Suppressor macrophage (primary cell): Measurements from ENCODE around the gene SND1.

ENCODE experiments used
- DNase-seq, 4 experiments: peaks; one replicate each; pipeline ENCODE4 v3.0.0-alpha.2; 2020 to 2022

The SND1 gene

DNA sequence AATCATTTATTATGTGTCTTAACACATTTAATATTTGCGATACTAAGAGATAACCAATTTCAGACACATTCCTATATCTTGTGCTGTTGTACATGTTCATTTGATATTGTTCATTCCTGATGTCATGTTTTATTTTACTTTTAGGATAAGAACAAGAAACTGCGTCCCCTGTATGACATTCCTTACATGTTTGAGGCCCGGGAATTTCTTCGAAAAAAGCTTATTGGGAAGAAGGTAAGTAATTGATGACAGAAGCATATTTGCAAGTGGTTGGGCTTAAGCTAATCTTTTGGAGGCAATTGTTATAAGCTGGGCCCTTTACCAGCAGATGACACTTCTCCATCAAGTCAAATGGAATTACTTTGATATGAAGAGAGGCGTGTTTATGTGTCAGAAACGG lies 155.3 kb downstream of the SND1 start:
- DNase-seq: no peak

DNA sequence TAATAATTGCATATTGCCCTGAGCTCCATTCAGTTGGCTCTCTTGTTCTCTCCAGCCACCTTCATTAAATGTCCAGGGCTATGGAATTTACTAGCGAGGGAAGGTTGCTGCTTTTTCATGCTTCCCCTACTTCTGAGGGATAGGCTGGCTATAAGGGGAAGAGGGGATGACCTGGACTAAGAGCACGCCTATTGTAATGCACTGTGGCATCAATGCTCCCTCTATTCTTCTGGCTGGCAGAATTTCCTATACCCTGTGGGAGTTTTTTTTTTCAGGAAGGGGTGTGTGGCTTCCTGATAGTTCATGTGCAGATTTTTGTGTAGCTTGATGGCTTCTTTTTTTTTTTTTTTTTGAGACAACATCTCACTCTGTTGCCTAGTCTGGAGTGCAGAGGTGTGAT lies 155.8 kb downstream of the SND1 start:
- DNase-seq: no peak

DNA sequence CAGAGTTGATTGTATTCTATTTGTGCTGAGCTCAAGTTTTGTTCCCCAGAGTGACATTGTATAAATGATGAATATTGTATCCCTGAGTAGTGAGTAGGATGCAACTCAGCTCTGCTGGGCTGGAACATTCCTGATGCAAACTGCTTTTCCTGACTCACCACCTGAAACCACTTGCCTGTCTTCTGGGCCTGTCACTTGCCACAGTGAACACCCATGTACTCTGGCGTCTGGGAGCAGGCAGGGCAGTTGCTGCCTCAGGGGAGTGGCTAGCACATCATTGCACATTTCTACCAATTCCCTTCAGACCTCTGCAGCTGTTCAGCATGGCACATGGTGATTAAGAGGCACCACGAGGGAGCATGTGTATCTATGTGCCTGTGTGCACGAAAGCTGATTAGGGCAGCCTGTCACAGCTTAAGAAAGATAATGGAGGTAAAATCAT lies 157.3 kb downstream of the SND1 start:
- DNase-seq: no peak

DNA sequence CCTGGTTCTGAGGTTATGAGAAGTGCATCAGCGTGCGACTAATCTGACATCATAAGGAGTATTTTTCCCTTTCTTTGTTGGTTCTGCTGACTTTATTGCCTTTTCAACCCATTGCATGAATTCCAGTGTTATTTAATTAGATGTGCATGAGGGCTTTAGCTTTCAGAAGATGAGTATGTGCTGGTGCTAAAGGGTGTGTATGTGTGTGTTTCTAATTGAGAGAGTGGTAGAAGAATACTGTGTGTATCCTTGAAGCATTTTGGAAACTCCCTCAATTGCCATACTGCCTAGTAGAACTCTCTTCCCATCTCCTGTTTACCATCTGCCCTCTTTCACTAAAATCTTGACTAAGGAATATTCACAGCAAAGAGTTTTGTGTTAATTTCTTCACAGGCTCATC lies 158.1 kb downstream of the SND1 start:
- DNase-seq: no peak

DNA sequence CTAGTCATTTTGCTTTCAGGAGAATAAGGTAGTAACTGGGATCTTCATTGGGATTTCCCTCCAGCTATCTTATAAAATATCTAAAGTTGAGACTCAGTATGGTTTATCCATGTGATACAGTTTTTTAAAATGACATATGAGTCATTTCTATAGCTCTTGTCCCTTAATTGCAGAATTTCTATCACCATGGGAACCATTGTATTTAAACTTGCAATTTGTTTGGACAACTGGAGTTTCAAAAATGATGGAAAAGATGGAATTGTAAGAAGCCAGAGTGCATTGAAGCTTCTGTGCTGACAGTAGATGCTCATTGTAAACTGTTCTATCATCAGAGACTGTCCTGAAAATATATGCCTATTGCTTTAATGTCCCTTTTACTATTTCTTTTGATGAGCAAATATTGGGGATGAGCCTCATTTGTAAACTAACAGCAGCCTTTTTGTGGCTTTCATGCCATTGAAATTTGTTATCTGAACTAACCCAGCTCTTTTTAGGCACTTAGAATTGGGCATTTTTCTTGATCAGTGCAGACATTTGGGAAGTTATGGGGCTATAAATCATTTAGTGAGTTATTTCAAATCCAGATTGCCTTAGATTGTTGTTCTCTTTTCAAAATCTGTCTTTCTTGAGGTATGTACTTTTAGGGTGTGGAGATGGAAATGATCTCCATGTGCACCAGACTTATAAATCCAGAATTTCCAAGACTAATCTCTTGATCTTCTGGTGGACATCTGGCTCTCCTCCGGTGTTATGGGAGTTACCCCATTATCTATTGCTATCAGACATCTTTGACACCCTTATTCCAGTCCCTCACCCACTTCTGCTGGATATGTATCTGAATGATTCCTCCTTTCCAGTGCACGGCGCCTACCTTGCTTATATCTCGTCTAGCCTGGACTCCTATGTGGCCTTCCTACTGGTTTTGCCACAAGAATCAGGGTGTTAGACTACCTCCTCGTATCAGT lies 159.0 kb downstream of the SND1 start:
- no peak for DNase-seq

DNA sequence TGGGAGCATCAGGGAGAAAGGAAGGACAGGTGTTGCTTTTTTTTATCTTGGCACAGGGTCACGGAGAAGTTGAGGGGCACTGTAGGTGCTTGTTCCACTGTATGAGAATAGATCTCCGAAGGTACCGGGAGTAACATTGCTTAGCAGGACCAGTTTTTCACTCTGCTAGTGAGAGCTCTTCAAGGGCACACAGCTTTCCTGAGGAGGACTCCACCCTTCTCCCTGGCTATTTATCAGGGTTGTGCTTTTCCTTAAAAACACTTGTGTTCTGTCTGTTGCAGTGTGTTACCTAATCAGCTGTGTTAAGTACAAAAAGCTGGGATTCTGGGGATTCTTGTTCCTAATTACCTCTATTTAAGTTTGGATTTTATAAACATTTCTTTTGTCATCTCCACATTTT lies 160.5 kb downstream of the SND1 start:
- DNase-seq: no peak

DNA sequence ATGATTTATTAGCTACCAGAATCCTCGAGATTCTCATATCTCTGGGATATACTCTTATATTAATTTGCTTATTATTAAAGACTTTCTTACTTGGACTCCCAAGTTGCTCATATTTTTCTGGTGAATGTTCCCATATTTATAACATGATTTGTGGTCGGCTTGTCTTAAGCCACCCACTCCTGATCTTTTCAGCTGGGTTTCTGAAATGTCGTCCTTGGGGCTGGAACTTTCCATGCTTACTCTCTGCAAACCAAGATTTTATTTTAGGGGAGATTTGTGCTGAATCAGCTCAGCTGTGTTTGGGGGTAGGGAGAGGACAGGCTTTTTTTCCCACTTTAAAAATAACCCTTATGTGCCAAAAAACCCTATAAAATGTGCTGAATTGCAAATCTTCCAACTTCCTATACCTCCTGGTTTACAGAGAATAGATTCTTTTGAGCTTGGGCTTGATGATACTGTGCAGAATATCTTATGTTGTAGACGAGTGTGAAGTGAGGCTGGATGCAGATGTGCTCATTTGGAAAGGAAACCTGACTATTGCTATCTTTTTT lies 162.1 kb downstream of the SND1 start:
- DNase-seq: peak in 2 of 4 experiments; percentile 6 to 18

DNA sequence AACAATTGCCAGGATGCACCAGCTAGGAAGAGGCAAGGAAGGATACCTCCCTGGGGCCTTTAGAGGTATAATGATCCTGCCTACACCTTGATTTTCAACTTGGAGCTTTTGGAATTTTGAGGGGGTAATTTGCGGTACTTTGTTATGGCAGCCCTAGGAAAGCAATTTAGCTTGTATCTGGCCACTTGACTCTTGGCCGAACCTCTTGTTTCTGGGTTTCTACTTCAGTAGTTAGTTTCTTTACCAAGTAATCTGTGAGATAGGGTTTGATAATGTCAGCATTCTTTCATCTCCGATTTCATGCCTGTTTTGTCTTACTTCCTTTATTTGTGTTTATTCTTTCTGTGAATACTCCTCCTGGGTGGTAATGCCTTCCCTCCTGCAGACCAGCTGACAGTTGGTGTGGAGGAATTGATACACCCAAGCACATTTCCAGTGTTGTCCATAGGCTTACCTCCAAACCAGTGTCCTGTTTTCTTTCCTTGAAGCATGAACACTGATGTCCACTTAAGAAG lies 163.7 kb downstream of the SND1 start:
- no peak for DNase-seq

DNA sequence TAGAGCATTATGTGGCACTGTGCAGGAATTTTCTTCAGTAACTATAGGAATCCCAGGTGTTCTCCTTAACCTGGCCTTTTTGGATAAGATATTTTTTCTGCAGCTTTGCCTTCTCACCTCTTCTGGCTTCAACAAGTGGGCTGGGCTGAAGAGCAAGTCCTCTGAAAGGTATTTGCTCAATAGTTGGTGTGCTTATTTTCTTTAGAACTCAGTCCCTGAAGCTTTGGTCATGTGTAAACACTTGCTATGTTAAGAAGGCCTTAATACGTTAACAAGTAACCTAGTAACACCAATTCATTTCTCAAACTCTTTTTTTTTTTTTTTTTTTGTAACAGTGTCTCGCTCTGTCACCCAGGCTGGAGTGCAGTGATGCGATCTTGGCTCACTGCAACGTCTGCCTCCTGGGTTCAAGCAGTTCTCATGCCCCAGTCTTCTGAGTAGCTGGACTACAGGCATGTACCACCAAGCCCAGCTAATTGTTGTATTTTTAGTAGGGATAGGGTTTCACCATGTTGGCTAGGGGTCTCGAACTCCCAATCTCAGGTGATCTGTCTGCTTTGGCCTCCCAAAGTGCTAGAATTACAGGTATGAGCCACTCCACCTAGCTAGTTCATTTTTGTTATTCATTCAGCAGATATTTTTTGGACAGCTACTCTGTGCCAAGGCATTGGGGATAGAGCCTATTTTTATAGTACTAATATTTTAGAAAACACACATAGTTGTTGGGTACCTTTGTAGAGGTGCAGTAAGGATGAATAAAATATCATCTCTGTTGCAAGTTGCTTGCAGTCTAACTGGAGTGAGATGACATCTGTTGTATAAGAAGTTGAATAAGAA lies 164.6 kb downstream of the SND1 start:
- DNase-seq: no peak

DNA sequence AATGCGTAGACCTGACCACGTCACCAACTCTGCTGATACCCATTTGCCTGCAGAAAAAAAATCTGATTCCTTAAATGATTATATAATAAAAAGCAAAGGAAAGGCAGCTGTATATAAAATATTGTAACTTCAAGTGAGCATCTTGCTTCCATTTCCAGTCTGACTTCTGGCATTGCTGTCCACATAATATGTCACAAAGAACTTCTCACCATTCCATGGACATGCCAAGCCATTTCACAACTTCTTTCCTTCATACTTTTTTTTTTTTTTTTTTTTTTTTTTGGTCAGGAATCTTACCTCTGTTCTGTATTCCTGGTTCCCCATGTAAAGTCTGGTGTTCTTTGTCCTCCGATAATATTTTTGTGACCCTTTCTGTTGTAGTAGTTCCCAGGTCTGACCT lies 165.5 kb downstream of the SND1 start:
- DNase-seq: no peak

DNA sequence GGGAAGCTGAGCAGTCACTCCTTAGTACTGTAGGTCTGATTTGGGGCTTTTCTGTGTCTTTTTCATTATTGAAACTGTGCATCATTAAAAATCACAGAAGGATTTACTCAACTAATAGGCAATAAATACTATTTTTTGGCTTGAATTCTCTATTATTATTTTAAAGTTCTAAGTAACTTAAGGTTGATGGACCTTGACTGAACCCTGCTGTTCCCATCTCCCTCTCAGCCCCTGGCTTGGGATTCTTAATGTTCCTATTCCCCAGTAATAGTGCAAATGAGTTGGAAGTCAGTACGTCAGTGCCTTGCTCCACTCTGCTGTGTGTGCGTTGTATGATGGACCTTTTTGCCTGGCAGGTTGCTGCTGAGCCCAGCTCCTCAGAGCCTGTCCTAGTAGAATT lies 166.3 kb downstream of the SND1 start:
- DNase-seq: no peak

DNA sequence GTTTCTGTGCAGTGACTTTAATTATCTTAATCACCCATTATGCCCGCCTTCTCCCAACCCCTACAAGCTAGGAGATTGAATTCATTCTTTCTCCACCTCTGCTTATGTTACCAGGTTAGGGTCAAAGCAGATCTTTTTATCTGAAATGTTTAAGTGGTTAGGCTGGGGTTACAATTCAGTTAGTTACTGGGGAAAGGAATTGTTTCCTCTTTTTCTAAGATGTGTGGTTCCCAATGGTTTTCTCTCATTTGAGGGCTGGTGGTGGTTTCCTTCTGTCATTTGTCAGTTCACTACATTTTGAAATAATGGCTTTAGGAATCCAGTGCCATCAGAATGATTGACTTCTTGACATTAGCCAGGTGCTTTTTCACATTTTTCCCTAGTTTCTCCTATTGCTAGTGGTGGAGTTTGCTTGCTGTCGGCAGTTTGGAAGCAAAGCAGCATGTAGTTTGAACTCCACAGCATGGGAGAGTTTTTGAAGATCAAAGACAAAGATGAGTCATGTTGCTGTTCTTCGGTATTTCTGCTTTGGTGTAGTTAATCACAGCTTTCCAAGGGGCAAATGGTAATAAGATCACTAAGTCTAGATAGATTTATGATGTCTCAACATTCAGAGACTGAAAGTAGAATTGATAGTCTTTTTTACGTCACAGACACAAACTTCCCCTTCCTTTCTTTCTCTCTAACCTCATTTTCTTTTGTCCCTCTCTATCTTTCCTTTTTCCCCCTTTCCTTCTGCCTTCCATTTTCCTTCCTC lies 168.2 kb downstream of the SND1 start:
- DNase-seq: peak; percentile 14 to 58 (median 32)

DNA sequence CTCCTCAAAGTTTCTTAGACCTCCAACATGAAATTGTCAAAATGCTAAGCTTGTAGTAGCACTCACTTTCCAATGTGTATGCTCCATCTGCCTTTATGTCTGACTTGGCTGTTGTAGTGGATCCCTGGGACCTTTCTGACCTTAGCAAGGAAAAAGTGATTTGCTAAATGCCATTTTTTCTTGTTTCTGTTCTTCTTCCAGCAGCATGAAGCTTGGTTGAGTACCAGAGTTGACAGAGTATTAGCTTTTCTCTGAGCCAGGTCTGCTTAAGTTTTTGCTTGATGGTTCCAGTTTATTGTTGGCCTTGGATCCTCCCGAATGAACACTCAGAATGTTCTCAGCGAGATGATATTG lies 168.7 kb downstream of the SND1 start:
- DNase-seq: no peak

DNA sequence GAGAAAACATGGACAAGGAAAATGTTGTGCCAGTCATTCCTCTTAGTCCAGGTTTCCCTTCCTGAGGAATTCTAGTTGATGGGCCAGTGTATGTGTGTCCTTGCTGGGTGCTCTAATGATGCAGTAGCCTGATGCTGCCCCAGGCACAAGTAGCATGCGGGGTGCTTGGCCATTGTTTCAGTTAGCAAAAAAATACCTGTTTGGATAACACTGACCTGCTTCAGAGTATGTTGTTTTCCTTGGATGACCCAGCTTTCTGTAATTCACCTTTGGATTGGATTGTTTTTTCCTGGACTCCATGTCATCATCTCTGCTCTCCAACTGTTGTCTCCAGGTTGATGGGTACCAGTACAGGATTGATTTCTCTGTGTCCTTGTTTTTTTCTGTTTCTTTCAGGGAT lies 169.2 kb downstream of the SND1 start:
- DNase-seq: no peak

DNA sequence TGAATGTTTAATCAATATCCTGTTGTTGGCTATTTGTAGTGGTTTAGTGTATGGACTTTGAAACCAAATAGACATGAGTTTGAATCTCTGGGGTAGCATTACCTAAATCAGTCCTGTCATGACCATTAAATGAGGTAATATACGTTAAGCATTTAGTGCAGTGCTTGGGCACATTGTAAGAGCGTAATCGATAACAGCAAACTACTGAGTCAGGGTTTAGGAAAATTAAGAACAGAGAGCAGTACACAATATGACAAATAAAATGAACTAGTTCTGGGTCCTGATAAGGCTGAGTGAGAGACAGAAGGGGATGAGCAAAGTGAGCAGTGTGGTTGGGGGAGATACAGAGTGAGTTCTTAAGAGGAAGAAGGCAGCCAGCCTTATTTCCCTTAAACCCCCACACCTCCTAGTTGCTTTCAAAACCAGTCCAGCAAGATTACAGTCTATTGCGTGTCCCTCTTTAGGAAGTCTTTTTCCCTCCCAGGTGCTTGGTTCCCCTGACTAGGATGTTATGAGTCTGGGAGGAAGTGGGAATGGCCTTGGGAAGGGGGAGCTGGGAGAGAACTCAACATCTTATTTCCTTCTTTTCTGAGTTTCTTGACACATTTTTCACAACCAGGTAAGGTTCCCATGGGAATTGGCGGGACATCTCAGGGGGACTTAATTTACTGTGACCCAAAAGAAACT lies 171.0 kb downstream of the SND1 start:
- peak; percentile 9 to 31 (median 18) for DNase-seq

DNA sequence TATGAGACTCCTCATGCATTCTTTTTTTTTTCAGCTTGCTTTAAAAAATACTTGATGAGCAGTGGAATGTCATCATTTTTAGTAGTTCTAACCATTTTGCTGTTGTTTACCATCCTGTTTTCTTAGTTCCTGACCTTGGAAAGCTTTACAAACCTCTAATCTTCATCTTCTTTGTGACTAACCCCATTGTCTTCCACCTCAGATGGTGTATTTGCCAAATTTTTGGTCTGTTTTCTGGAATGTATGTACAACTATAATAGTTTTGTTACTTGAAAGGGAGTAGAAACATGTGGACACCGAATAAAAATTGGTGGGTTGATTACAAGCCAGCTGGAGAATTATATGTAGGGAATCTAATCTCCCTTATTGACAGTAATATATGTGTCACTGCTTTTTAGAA lies 172.7 kb downstream of the SND1 start:
- DNase-seq: no peak

DNA sequence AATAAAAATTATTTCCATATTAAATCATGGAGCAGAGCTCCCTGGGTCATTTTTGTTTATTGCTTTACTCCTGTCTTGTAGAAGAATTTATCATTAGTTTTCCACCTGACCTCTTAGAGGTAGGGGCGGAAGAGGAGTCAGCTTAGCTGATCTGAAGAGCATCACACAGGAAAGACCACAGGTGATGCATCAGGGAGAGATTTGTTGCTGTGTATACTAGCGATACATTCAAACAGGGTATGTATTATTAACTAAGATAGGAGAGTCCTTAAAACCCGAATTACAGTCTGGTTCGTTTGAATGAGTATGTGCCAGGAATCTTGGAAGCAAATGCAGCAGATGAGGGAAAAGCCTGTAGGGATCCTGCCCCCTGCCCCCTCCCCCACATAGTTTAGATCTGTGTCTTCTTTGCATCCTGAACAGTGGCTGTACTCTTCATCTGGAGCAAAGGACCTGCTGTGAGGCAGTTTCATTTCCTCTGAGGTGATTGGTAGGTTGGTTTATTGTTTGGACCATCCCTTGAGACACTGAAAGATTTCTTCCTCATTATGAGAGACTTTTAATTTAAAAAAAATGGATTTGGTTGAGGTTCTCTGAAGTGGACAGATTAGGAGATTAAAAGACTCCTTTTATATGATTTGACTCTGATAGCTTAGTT lies 177.0 kb downstream of the SND1 start:
- DNase-seq: no peak

DNA sequence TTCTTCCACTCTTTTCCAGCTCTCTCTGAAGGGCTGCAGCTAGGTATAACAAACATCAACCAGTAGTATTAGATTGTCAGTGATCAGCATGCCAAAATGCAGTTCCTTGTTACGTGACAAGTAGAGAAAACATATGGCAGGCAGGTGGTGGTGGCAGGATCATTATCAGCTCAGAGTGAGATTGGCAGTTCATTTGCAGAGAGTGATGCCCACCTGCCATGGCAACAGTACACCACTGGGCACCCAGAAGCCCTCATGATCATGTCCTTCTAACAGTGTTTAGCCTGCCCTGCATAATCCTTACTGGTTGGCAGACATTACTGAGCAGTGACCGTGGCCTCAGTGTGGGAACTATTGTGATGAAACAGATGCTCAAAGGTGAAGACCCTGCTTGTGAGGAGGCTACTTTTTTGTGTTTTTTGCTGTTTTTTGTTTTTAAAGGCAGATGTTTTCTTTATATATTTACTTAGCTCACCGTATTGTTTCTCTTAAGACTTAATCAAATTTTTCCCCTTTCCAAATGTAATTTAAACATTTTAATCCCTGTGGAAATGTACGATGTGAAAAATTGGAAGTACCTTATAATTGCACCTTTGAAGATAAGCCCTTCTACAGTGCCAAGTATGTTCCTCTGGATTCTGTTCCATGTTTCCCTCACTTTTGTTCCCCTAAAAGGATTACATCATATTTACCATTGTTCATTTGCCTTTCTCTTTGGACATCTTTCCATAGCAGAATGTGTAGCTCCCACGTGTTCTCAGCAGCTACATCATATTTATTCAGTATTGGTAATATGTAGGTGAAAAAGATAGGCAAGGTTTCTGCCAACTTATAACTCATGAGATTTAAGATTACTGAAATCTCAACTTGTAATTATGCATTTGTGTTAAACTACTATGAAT lies 179.6 kb downstream of the SND1 start:
- no peak for DNase-seq

DNA sequence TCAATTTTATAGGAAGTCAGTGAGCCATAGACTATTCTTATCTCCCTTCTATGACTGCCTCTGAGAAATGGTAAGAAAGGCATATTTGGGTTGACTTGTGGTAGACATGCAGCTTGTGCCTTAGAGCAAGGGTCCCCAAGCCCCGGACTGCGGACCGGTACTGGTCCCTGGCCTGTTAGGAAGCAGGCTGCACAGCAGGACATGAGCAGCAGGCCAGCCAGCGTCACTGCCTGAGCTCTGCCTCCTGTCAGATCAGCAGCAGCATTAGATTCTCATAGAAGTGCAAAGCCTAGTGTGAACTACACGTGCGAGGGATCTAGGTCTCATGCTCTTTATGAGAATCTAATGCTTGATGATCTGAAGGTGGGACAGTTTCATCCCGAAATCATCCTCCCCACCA lies 180.6 kb downstream of the SND1 start:
- DNase-seq: no peak

DNA sequence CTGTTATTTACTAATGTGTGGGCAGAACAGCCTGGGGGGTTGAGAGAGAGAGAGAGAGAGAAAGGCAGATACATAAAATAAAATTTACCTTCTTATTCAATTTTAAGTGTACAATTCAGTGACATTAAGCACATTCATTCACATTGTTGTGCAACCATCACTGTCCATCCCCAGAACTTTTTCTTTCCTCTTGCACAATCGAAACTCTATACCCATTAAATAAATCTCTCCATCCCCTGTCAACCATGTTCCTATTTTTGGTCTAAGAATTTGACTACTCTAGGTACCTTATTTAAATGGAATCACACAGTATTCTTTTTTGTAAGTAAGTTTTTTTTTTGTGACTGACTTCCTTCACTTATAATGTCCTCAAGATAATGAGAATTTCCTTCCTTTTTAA lies 181.6 kb downstream of the SND1 start:
- DNase-seq: peak in 2 of 4 experiments; percentile 31 to 33
